Left colon (tissue), 2 donors: ENCODE data around the gene ERVH48-1. TPM values are rescaled to one million over a fixed set of nuclear protein-coding genes. Genes with fewer than 3 reads are reported as not detected.
"Not testable (repeated sequence)": the region's sequence is repeated elsewhere in the genome, so short reads cannot be mapped to it uniquely, and the experiment has no call there.

Experiments
- ATAC-seq: fragments of 200-7000 bp; cut with Tn5 transposase; one replicate; pipeline ENCODE4 v1.9.1; 2020; ENCODE audit warnings: mild to moderate bottlenecking, moderate library complexity
- DNase-seq, 2 donors: peaks; one replicate each; pipeline ENCODE4 v3.0.0-alpha.2; 2020
- intact Hi-C, 2 donors: fragments of 100-400 bp; cut with DNase I in 1 of 2; cut with micrococcal nuclease in 1 of 2; formaldehyde crosslinking; loops; one replicate each; pipeline versions ENCODE4 v1.11.2 to v1.14.0; 2022; cut with DNase I, micrococcal nuclease
- total RNA-seq, 2 donors: library from RNA; stranded (reverse); fragmentation: NEBNext Ultra II Directional; extraction: Animal tissue kit (Norgen Biotek cat#: 25700); gene quantifications; one replicate each; pipeline ENCODE4 v1.2.1, GENCODE V29; 2021
- donor health status: DM: no; HTN: no; CAD: no.
- donor health status: DM: yes; HTN: yes; CAD: no.

ERVH48-1 gene
- total RNA-seq, 2 donors from 2014 or later, result not detected

DNA sequence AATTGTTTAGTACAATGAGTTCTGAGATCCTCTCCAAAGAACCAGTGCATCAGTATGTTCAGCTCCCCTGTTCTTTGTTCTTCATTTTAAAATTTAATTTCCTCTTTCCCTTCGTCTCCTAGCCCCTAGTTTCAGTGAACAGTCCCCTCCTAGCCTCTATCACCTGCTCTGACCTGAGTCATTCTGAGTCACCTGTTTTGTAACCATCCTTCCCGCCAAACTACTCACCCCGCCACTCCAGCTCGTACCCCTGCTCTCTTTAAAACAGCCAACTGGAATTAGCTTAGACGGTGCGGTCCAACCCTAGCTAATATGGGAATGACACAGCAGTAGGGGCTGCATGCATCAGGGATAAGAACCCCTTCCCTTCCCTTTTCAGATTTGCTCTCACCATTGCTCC lies 16.8 kb upstream of the ERVH48-1 start:
- ATAC-seq, result no peak
- DNase-seq, result no peak
- intact Hi-C loops, result no loop called here

DNA sequence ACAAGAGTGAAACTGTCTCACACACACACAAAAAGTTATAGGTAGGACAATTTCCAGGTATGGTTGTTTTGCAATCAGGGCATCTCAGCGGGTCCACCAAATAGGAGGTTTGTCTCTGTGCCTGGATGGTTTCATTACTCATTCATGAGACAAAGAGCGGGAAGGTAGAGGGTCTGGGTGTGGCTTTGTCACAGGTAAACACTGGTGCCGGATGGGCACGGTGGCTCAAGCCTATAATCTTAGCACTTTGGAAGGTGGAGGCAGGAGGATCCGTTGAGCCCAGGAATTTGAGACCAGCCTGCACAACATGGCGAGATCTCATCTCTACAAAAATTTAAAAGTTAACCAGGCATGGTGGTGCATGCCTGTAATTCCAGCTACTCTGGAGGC lies 16.3 kb upstream of the ERVH48-1 start:
- intact Hi-C loops, result no loop called here
- ATAC-seq, result no peak
- no peak for DNase-seq

- DNase-seq (peak; percentile 33 to 73), ATAC-seq (peak; percentile 52)
- intact Hi-C loops, result no loop called here
Observed at GRCh38 chr21:42939582-42940413, 14.4 kb upstream of the ERVH48-1 start.

DNA sequence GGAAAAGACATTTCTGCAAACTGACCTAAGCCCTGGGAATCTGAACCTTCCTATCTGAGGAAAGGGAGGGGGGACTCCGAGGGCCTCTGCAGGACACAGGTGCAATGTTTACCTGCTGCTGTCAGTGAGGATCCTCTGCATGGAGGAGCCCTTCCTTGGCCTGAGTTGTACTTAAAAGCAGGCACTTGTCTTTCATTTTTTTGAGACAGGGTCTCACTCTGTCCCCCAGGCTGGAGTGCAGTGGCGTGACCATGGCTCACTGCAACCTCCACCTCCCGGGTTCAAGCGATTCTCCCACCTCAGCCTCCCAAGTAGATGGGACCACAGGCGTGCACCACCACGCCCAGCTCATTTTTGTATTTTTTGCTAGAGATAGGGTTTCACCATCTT lies 13.2 kb upstream of the ERVH48-1 start:
- DNase-seq, ATAC-seq, intact Hi-C loops: not testable (repeated sequence)

- intact Hi-C loops, result no loop called here
- no peak for ATAC-seq
- DNase-seq, result no peak
Observed at GRCh38 chr21:42937960-42938605, 12.7 kb upstream of the ERVH48-1 start.

- DNase-seq, ATAC-seq, intact Hi-C loops: not testable (repeated sequence)
Observed at GRCh38 chr21:42937034-42937940, 11.9 kb upstream of the ERVH48-1 start.

- ATAC-seq, intact Hi-C loops: not testable (repeated sequence)
Observed at GRCh38 chr21:42936360-42936759, 10.9 kb upstream of the ERVH48-1 start.

DNA sequence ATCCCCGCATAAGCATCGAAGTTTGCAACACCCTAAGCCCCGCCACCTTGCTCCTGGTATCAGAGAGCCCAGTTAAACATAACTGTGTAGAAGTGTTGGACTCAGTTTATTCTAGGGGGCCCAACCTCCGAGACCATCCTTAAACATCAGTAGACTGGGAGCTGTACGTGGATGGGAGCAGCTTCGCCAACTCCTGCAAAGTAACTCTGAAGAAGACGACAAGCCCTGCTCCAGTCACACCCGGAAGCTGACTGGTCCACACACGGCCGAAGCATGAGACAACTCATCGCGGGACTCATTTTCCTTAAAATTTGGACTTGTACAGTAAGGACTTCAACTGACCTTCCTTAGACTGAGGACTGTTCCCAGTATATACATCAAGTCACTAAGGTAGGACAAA lies 8.5 kb upstream of the ERVH48-1 start:
- DNase-seq, ATAC-seq, intact Hi-C loops: not testable (repeated sequence)

More at GRCh38 chr21:42936360-42936759, 10.9 kb upstream of the ERVH48-1 start:
- DNase-seq, result not testable (repeated sequence)

DNA sequence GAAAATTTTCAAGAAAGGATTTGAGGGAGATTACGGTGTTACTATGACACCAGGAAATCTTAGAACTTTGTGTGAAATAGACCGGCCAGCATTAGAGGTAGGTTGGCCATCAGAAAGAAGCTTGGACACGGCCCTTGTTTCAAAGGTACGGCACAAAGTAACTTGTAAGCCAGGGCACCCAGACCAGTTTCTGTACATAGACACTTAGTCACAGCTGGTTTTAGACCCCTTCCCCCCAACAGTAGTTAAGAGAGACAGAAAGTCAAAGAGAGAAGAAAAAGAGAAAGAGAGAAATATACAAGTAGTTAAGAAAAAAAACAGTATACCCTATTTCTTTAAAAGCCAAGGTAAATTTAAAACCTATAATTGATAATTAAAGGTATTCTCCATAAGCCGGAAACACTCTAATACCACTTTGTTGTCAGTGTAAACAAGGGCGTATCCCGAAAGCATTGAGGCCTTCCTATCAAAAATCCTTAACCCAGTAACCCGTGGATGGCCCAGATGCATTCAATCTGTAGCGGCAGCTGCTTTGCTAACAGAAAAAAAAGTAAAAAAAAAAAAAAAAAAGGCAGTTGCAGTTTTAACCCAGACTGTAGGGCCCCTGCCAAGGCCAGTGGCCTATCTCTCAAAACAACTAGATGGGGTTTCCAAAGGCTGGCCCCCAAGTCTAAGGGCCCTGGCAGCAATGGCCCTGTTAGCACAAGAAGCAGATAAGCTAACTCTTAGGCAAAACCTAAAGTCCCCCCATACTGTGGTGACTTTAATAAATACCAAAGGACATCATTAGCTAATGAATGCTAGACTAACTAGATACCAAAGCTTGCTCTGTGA lies 7.9 kb upstream of the ERVH48-1 start:
- ATAC-seq, DNase-seq, intact Hi-C loops: not testable (repeated sequence)

GRCh38 chr21:42932378-42933136 lies 7.1 kb upstream of the ERVH48-1 start:
- DNase-seq, intact Hi-C loops, ATAC-seq: not testable (repeated sequence)

DNA sequence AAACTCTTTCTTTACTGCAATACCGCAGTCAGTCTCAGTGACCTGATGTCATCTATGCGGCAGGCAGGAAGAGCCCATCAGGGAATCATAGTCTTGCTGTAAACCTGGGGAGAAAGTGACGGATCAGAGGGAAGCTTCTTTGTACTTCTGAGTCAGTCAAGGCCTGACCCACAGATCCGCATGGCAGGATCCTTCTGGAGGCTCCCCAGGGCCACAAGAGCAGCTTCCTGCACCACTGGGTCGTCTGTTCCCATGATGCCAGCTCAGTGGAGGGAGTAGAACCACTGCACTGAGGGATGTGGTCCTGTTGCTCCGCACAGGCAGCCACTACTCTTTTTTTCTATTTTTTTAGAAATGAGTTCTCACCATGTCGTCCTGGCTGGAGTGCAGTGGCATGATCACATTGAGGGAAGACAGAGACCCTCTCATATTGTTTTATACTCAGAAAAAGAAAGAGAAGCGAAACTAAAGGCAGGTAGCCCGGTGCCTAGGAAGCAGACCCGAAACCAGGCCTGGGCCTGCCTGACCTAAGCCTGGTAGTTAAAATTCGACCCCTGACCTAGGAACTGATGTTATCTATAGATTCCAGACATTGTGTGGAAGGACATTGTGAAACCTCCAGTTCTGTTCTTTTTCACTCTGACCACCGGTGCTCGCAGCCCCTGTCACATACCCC lies 6.3 kb upstream of the ERVH48-1 start:
- DNase-seq (no peak), ATAC-seq (no peak)
- intact Hi-C loops, result no loop called here

DNA sequence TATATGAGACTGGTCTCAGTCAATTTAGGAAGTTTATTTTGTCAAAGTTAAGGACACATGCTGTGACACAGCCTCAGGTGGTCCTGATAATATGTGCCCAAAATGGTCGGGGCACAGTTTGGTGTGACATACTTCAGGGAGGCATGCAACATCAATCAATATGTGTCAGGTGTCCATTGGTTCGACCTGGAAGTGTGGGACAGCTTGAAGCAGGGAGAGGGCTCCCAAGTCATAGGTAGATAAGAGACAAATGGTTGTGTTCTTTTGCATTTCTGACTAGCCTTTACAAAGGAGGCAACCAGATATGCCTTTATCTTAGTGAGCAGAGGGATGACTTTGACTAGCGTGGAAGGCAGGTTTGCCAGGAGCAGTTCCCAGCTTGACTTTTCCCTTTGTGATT lies 4.5 kb upstream of the ERVH48-1 start:
- intact Hi-C loops, result no loop called here
- no peak for ATAC-seq

DNA sequence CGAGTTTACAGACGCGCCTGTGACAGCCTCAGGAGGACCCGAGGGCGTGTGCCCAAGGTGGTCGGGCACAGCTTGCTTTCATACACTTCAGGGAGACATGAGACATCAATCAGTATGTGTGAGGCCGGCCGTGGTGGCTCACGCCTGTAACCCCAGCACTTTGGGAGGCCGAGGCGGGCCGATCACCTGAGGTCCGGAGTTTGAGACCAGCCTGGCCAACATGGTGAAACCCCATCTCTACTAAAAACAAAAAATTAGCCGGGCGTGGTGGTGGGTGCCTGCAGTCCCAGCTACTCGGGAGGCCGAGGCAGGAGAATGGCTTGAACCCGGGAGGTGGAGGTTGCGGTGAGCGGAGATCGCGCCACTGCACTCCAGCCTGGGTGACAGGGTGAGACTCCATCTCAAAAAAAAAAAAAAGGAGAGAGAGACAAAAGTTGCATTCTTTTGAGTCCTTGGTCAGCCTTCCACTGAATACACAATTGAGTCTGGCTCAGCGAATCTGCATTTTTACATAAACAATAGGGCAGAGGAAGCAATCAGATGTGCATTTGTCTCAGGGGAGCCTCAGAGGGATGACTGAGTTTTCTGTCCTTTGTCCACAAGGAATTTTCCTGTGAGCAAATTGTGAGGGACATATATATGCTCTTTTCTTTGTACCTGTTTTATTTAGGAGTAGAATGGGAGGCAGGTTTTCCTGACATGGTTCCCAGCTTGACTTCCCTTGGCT lies 2.2 kb upstream of the ERVH48-1 start:
- DNase-seq, intact Hi-C loops, ATAC-seq: not testable (repeated sequence)

More for the DNA sequence above, 4.5 kb upstream of the ERVH48-1 start:
- DNase-seq, result no peak

- ATAC-seq, result no peak
- intact Hi-C loops, result no loop called here
Observed at GRCh38 chr21:42924433-42924751, 1.0 kb downstream of the ERVH48-1 start.

GRCh38 chr21:42923553-42924432 lies 1.6 kb downstream of the ERVH48-1 start:
- ATAC-seq (peak; percentile 98), DNase-seq (peak; percentile 69 to 74)
- intact Hi-C loops, result no loop called here

More at GRCh38 chr21:42924433-42924751, 1.0 kb downstream of the ERVH48-1 start:
- no peak for DNase-seq
